ENCODE measurements around the gene COG2.

COG2 gene

GRCh38 chr1:230701895-230702768, 59.9 kb downstream of the COG2 start:
- TF ChIP-seq TAF1 (IDR thresholded peaks at IDR 0.05; ENCODE audit: borderline replicate concordance, insufficient read depth, low read length): no peak
- no peak for TF ChIP-seq POLR2AphosphoS5 (IDR thresholded peaks at IDR 0.05; ENCODE audit: low read depth, low read length)
- TF ChIP-seq SIN3A (IDR thresholded peaks at IDR 0.05; ENCODE audit: borderline replicate concordance, insufficient read depth, low read length): no peak
- TF ChIP-seq FOXP2 (optimal IDR thresholded peaks at IDR 0.05; ENCODE audit: borderline replicate concordance, extremely low read depth, extremely low read length, insufficient read depth): no peak
- TF ChIP-seq REST (IDR thresholded peaks at IDR 0.05; ENCODE audit: insufficient read depth in 1 of 2, low read depth in 2 of 2, low read length in 2 of 2): no peak

GRCh38 chr1:230702934-230703678, 60.8 kb downstream of the COG2 start:
- TF ChIP-seq REST (IDR thresholded peaks at IDR 0.05; ENCODE audit: insufficient read depth in 1 of 2, low read depth in 2 of 2, low read length in 2 of 2): no peak
- no peak for TF ChIP-seq TAF1 (IDR thresholded peaks at IDR 0.05; ENCODE audit: borderline replicate concordance, insufficient read depth, low read length)
- TF ChIP-seq FOXP2 (optimal IDR thresholded peaks at IDR 0.05; ENCODE audit: borderline replicate concordance, extremely low read depth, extremely low read length, insufficient read depth): no peak
- TF ChIP-seq POLR2AphosphoS5 (IDR thresholded peaks at IDR 0.05; ENCODE audit: low read depth, low read length): no peak
- TF ChIP-seq SIN3A (IDR thresholded peaks at IDR 0.05; ENCODE audit: borderline replicate concordance, insufficient read depth, low read length): no peak

GRCh38 chr1:230703679-230704385, 61.6 kb downstream of the COG2 start:
- no peak for TF ChIP-seq FOXP2 (optimal IDR thresholded peaks at IDR 0.05; ENCODE audit: borderline replicate concordance, extremely low read depth, extremely low read length, insufficient read depth)
- no peak for TF ChIP-seq SIN3A (IDR thresholded peaks at IDR 0.05; ENCODE audit: borderline replicate concordance, insufficient read depth, low read length)
- no peak for TF ChIP-seq TAF1 (IDR thresholded peaks at IDR 0.05; ENCODE audit: borderline replicate concordance, insufficient read depth, low read length)
- no peak for TF ChIP-seq REST (IDR thresholded peaks at IDR 0.05; ENCODE audit: insufficient read depth in 1 of 2, low read depth in 2 of 2, low read length in 2 of 2)
- no peak for TF ChIP-seq POLR2AphosphoS5 (IDR thresholded peaks at IDR 0.05; ENCODE audit: low read depth, low read length)

- TF ChIP-seq POLR2AphosphoS5 (IDR thresholded peaks at IDR 0.05; ENCODE audit: low read depth, low read length) (no peak), TAF1 (IDR thresholded peaks at IDR 0.05; ENCODE audit: borderline replicate concordance, insufficient read depth, low read length) (no peak), REST (IDR thresholded peaks at IDR 0.05; ENCODE audit: insufficient read depth in 1 of 2, low read depth in 2 of 2, low read length in 2 of 2) (no peak), FOXP2 (optimal IDR thresholded peaks at IDR 0.05; ENCODE audit: borderline replicate concordance, extremely low read depth, extremely low read length, insufficient read depth) (no peak), SIN3A (IDR thresholded peaks at IDR 0.05; ENCODE audit: borderline replicate concordance, insufficient read depth, low read length) (no peak)
Measured at GRCh38 chr1:230704830-230705229, 62.5 kb downstream of the COG2 start.
